Gastroesophageal sphincter (tissue), 3 donors: ENCODE results near the gene MACROD2.

Experiments
- POLR2AphosphoS5 ChIP-seq: sonication (generic); formaldehyde crosslinking; IDR thresholded peaks from one replicate; pipeline ENCODE4 v1.6.1; 2017; ENCODE audit warnings: antibody characterized with exemption
- TF ChIP-seq, protein P1 (sequence below), 4 experiments: fragments of 200-600 bp in 2 of 4; fragments of 450-650 bp in 2 of 4; sonication (generic) in 1 of 4; IDR thresholded peaks; one replicate each; pipeline ENCODE4 v1.5.1; 2017 to 2019; ENCODE audit warnings: antibody characterized with exemption in 4 of 4, mild to moderate bottlenecking in 2 of 4, moderate library complexity in 2 of 4

DNA sequence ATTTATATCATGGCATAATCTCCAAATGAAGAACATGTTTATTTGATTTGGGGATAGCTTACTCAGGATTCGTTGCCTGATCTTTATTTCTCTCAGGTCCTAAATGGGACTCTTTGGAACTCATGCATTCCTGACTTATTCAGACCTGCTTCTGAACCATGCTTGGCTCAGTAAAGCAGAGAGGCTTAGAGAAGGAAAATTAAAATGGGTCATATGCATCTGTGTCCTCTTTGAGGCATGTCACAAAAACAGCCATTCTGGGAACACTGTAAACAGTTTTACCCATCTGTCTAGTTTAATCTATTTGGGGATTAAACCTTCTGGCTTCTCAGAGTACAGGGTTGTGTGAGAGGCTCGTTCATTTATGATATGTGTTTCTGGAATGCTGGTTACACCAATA lies 1560.6 kb downstream of the MACROD2 start:
- peak; percentile 82 for TF ChIP-seq POLR2AphosphoS5
- TF ChIP-seq, protein P1, sequence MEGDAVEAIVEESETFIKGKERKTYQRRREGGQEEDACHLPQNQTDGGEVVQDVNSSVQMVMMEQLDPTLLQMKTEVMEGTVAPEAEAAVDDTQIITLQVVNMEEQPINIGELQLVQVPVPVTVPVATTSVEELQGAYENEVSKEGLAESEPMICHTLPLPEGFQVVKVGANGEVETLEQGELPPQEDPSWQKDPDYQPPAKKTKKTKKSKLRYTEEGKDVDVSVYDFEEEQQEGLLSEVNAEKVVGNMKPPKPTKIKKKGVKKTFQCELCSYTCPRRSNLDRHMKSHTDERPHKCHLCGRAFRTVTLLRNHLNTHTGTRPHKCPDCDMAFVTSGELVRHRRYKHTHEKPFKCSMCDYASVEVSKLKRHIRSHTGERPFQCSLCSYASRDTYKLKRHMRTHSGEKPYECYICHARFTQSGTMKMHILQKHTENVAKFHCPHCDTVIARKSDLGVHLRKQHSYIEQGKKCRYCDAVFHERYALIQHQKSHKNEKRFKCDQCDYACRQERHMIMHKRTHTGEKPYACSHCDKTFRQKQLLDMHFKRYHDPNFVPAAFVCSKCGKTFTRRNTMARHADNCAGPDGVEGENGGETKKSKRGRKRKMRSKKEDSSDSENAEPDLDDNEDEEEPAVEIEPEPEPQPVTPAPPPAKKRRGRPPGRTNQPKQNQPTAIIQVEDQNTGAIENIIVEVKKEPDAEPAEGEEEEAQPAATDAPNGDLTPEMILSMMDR (IDR thresholded peaks at IDR 0.05) = no peak
